ENCODE results near the gene ZNF770.

Gene ZNF770, protein sequence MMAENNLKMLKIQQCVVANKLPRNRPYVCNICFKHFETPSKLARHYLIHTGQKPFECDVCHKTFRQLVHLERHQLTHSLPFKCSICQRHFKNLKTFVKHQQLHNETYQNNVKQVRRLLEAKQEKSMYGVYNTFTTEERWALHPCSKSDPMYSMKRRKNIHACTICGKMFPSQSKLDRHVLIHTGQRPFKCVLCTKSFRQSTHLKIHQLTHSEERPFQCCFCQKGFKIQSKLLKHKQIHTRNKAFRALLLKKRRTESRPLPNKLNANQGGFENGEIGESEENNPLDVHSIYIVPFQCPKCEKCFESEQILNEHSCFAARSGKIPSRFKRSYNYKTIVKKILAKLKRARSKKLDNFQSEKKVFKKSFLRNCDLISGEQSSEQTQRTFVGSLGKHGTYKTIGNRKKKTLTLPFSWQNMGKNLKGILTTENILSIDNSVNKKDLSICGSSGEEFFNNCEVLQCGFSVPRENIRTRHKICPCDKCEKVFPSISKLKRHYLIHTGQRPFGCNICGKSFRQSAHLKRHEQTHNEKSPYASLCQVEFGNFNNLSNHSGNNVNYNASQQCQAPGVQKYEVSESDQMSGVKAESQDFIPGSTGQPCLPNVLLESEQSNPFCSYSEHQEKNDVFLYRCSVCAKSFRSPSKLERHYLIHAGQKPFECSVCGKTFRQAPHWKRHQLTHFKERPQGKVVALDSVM

DNA sequence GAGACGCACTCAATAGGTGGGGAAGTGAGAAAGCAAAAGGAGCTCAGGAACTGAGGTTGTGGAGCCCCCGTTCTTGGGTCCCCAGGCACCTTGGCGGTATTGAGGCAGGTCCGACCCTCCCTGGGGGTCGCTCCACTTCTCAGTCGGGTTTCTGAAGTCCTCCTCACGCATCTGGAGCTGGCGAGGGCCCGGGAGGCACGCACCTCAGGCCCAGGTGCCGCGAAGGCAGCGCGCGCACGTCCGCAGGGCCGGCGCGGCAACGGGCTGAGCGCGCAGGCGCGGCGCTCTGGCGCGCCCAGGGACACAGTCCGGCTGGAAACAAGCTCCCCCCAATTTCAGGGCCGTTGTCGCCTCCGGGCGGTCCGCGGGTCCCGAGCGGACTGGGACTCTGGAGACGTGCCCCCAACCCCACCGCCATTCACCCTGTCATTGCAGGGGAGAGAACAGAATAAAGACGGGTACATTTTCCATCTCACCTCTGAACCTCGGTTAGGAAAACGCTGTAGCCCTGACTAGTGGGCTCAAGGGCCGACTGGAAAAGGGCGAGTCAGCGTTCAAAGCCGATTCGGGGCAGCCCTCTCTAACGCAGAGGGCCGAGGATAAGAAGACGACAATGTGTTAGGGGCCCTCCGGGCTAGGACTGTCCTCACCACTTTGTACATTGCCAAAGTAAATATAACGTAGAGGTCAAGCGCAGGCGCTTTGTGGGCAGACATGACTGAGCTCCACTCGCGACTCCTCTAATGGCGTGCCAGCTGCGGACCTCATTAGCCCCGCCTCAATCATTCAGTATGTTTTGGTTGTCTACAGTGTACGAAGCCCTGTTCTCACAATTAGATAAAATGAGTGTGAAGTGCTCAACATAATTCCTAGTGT lies at the start of gene ZNF770:
TSS of gene ZNF770 (minus strand) at position 261 of the 876 bp plus-strand sequence. CDS start 4,853 bp downstream, outside the sequence.
- peak; percentile 98 for DNase-seq (ENCODE audit: low spot score)

DNA sequence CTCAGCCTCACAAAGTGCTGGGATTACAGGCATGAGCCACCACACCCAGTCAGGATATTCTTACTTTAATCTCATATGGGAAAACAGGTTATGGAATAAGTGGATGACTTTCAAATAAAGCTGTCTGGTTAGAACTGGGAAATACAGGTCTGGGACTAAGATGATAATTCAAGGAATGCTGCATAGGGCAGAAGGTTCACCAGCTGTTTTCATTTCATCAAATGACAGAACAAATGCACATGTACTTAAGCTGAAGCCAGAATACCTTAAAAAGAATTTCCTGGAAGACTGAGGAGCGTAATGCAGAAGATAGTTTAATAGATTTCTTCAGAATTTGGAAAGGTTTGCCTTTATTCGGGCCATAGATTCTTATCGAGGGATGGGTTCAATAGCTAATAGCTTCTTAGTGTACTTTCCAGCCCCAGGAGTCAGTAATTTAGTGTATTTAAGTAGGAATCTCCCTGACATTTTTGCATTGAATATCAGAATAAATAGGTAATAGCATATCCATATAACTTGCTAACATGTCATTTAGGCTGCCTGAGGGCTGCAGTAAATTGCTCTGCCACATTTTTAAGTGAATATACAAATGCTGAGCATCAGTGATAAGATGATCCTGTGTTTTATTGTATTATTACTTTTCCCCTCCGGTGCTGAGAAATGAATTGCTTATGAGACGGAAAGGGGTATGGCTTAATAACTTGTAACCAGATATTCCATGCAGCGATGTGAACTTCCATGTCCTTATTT lies 40.3 kb upstream of the ZNF770 start:
- no peak for DNase-seq (ENCODE audit: low spot score)

DNA sequence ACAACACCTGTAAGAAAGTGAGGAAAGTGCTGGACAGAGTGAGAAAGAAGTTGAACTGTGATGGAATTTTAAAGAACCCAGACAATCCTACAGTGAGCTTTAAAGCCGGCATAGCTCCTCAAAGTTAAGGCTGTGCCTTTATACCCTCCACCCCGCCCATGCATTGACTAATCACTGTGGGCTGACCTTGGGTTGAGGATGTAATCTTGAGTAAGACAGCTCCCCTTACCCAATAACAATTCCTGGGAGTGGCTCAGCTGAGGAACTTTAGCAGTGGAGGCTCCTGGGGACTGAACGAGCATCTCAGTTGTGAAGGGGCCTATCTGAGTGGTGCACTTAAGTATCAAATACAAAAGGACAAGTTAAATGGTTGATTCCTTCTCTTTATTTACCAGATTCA lies 35.7 kb upstream of the ZNF770 start:
- no peak for DNase-seq (ENCODE audit: low spot score)

DNA sequence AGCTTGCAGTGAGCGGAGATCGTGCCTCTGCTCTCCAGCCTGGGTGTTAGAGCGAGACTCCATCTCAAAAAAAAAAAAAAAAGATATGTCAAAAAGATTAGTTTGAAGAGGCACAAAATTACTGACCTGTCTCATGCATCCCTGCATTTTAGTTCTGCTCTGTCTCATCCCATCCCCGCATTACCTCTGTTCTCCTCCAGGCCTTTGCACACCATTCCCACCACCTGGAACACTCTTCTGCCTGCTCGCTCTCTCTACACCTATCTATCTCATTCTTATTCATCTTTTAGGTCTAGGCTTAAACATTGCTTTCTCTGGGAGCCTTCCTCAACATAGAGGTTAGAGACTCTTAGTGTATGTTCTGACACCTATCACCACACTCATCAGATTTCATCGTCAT lies 32.9 kb upstream of the ZNF770 start:
- DNase-seq (ENCODE audit: low spot score), result no peak

DNA sequence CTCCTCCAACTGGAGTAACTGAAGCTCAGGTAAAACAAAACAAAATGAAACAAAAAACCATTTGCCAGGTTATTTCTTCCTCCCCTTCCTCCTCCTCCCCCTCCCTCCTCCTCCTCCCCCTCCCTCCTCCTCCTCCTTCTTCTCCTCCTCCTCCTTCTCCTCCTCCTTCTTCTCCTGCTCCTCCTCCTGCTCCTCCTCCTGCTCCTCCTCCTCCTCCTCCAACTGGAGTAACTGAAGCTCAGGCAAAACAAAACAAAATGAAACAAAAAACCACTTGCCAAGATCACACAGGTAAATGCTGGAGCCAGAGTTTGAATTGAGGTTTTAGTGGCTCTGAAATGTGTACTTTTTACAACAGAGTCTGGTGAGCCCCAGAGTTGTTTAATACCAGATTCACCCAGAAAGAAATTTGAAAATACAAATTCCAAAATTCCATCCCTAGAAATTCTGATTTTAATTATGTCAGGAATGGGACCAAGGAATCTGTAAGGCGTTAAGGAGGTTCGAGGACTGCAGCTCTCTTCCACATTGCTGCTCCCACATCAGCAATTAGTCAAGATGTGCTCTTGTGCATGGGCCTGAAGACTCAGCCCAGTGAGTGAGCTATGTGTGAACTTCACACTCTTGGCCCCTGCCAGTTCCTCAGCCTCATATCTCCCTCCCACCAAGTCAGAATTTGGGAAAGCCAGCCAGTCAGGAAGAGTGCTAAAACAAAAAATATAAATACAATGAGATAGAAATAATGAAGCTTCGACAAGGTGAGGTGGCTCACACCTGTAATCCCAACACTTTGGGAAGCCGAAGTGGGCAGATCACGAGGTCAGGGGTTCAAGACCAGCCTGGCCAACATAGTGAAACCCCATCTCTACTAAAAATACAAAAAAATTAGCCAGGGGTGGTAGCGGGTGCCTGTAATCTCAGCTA lies 31.6 kb upstream of the ZNF770 start:
- peak; percentile 16 for DNase-seq (ENCODE audit: low spot score)

DNA sequence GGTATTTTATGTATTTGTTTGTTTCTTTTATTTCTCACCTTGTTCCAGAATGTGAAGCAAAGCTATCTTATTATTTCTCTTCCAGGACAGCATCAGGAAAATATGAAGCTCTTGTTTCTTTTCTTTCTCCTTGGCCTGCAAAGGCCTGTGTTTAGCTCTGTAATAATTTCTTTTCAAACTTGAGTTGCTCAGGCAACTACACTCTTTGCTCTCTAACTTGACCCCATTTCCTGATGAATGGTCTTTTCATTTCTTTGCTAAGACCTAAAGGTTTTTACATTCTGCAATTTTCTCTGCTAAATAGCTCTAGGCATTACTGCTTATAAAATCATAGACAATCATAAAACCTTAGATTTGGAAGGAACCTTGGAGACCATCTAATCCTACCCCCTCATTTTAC lies 26.2 kb upstream of the ZNF770 start:
- DNase-seq (ENCODE audit: low spot score), result no peak

DNA sequence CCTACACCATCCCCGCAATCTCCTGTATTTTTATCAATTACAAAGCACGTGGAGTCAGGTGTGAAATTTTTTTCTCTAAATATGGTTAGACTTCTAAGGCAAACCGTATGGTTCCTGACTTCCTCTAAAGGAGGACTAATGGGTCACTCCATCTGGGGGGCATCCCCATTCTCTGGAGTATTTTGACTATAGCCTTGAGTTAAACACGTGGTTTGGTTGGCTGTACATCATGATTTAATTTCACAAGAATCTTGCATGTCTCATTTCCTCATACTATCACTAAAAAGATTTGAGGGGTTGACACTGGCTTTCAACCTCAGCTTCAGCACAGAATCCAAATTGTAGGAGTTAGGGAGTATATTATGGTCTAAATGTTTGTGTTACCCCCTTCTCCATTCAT lies 25.3 kb upstream of the ZNF770 start:
- DNase-seq (ENCODE audit: low spot score), result no peak

DNA sequence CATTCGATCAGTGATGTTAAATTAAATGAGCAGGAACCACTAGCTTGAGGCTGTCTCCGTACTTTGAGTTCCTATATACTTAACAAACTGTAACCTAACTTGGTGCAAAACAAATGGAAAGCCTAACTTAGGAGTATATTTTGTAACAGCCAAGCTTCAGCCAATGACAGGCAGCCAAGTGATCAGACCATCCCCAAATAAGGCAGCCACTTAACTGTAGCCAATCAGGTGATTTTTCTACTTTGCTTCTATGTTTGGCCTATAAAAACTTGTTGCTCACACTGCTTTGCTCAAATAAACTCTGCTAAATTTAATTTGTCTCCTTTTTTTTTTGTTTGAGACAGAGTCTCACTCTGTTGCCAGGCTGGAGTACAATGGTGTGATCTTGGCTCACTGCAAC lies 19.3 kb upstream of the ZNF770 start:
- DNase-seq (ENCODE audit: low spot score), result no peak

DNA sequence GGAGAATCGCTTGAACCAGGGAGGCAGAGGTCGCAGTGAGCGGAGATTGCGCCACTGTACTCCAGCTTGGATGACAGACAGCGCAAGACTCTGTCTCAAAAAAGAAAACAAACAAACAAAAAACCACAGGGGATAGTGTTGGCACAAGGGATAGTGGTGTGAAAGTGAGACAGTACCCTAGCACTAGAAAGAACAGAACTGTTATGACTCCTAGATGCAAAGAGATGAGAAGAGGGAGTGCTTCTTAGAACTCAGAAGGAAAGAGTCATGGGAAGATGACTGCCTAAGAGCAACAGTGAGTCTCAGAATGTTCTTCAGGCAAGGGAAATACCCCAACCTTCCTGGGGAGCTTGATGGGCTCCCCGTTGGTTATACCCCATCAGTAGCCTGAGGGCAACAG lies 17.8 kb upstream of the ZNF770 start:
- no peak for DNase-seq (ENCODE audit: low spot score)

DNA sequence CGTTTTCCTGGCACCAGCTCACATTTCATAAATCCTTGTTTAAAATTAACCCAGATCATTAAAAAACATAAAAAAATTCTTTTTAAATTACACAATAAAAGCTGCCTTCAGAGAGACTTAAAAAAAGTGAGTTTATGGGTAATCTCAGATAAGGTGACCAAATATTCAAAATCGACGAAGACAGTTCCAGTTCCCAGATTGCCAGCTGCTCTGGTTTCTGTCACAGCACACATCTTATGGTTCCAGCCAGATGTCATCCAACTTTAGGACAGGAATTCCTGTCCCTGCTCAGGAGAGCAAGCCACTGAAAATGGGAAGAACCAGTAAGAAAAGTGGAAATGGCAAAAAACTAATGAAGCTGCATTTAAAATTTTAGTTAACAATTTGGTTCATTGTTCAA lies 15.8 kb upstream of the ZNF770 start:
- no peak for DNase-seq (ENCODE audit: low spot score)

DNA sequence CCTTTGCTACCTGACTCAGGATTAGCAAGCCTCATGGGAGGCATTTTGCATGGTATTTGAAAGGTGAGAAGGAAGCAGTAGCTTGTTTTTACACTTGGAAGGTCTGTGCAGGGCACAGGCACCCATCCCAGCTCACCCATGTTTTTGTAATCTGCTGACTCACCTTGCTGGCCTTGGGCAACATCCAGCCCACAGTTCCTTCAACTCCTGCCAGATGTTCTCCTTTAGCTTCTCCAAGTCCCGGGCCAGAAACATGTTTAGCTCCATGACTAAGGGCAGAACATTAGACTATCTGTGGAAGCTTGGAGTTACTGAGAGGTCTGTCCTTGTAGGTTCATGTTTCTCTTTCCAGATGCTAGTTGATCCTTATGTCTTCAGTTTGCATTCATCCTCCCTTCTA lies 12.4 kb upstream of the ZNF770 start:
- DNase-seq (ENCODE audit: low spot score), result peak; percentile 71

DNA sequence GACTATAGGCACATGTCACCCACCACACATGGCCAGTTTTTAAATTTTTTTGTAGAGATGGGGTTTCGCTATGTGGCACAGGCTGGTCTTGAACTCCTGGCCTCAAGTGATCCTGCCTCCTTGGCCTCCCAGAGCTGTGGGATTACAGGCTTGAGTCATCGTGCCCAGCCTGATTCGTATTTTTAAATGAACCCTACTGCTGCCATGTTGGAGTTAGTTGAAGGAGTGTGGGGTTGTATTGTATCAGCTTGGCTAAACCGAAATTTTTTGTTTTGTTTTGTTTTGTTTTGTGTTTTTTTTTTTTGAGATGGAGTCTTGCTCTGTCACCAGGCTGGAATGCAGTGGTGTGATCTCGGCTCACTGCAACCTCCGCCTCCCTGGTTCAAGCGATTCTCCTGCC lies 11.8 kb upstream of the ZNF770 start:
- no peak for DNase-seq (ENCODE audit: low spot score)

DNA sequence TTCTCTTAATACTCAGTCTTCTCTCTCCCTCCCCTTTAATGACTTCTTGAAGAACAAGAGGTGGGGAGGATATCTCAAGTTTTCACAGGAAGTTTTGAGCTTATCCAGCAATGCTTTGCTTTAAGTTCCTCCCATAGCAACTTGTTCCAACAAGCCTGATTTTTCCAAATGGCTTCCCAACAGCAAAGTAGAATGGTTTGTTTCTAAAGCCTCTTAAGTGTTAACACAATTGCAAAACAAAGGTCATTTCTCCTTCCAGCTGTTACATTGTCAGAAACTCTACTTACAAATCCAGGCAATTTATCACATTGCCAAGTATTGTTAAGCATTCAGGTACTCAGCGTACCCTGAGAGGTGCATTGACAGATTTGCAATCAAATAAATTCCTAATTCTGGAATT lies 6.8 kb upstream of the ZNF770 start:
- no peak for DNase-seq (ENCODE audit: low spot score)

DNA sequence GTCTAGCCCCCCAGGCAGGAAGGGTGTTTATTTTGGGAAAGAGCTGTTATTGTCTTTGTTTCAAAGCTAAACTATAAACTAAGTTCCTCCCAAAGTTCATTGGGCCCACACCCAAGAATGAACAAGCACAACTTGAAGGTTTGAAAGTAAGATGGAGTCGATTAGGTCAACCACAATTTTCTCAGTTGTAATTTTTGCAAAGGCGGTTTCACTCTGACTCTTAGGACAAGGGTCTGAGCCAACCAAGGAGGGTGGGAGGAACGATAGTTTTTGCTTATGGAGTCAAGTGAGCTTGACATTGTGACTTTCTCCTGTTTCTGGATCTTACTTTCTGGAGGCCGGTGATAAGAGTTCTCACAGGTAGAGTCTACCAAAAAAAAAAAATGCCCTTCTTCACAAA lies 5.8 kb upstream of the ZNF770 start:
- no peak for DNase-seq (ENCODE audit: low spot score)

DNA sequence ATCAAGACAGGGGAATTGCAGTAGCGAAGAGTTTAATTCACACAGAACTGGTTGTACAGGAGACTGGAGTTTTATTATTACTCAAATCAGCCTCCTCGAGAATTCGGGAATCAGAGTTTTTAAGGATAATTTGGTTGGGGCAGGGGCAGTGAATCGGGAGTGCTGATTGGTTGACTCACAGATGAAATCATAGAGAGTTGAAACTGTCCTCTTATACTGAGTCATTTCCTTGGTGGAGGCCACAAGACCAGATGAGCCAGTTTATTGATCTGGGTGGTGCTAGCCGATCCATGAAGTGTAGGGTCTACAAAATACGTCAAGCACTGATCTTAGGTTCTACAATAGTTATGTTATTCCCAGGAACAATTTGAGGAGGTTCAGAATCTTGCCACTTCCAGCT lies 5.3 kb upstream of the ZNF770 start:
- DNase-seq (ENCODE audit: low spot score), result no peak

DNA sequence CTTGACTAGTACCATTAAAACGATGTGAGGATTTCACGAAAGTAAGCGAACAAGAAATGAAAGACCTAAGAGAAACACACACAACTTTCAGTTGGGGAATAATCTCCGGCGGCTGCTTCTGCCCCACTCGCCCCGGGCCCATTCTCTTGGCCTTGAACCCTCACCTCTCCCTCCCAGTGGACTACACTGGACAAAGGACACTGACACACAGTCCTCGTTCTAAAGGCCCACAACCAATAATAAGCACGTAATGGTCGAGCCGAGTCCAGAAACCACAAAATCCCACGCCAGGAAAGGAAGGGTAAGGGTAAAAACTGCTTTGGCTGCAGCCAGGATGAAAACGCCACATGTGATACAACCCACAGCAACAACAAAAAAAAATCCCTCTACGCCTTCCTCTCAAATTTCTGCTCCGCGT lies 469 bp downstream of the ZNF770 start:
- DNase-seq (ENCODE audit: low spot score), result peak; percentile 20

DNA sequence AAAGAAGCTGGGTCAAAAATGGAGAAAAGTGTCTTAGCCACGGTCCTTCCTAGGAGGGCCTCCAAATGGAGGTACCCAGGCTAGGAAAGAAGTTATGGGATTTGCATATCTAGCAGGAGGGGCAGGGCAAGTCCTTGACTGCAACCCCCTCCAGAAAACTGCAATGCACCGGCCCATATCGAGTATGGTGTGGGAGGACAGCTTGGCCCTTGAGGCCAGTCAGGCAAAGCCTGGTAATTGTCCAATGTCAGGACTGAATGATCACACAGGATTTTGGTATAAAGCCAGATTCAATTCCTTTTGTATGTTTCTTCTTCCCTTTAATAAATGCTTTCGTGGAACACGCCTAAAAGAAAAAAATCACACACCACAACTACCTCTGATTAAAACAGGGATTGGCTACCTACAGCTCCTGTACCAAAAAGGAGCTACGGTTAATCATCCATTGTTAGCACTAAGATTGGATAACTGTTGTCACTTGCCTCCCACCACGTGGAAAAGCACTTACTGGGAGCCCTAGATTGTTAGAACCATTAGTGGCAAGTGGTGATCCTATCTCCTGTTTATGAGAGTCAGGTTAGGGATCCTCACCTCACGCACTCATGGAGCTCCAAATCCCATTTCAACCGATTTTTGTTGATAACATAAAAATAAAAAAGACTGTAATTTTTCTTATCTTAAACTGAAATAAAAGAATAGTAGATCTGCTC lies 1.2 kb downstream of the ZNF770 start:
- no peak for DNase-seq (ENCODE audit: low spot score)

DNA sequence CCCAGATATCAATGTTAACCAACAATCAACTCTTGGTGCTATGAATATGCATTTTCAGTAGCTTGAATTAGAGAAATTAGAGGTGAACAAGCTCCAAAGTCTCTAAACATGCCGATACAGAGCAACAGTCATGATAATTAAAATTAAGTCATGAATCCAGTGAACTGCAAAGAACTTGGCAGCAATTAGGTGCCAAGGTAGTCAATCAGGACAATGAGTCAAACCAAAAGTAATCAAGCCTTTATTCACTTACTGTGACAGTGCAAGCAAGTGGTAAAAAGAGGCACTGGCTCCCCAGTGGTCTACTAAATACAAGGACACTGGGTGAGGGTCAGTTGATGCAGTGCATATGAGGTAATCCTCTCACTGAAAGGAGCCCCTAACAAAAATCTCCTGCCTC lies 1.8 kb downstream of the ZNF770 start:
- no peak for DNase-seq (ENCODE audit: low spot score)

DNA sequence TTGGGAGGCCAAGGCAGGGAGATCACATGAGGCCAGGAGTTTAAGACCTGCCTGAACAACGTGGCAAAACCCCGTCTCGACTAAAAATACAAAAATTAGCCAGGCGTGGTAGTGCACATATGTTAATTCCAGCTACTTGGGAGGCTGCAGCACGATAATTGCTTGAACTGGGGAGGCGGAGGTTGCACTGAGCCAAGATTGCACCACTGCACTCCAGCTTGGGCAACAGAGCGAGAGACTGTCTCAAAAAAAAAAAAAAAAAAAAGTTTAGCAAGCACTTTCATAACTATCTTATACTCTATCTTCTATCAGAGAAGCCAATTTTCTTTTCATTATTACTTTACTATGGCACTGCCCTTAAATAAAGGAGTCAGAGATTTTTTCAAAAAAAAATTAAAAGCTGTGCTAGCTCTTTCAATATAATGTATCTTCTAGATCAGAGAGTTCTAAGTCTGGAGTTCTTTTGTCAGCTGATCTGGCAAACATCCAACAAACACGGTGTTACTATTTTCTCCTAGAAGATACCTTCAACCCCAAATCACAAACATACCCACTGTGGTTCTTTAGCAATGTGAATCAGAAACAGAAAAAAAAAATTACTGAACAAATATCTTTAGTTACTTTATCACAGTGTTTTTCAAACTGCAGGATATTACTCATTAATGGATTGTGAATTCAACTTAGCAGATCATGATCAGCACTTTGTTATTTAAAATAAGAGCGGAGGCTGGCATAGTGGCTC lies 3.0 kb downstream of the ZNF770 start:
- DNase-seq (ENCODE audit: low spot score), result no peak
